Naive thymus-derived CD4-positive, alpha-beta T cell (primary cell): ENCODE measurements around the gene ARL2. TPM values are rescaled to one million over a fixed set of nuclear protein-coding genes. Genes with fewer than 3 reads are reported as not detected.
A peak's percentile ranks its signal among the peaks of the same experiment; 100 is the strongest.

ENCODE experiments used
- ATAC-seq: fragments of 150-1000 bp; cut with Tn5 transposase; 2 replicates; pipeline ENCODE4 v1.10.0; 2021; ENCODE audit warnings: mild to moderate bottlenecking, moderate library complexity
- CTCF ChIA-PET: fragments of 350-600 bp; sonication (Branson Sonifier 250); formaldehyde crosslinking; loops from one replicate; lab custom pipeline; 2021; ENCODE audit warnings: antibody characterized with exemption; lab: Charles Lee
- POLR2A ChIA-PET: fragments of 350-600 bp; sonication (Branson Sonifier 250); formaldehyde crosslinking; loops from one replicate; lab custom pipeline; 2021; ENCODE audit warnings: antibody characterized with exemption, inconsistent platforms; lab: Charles Lee
- DNase-seq, 9 donors: peaks; one replicate each; pipeline versions ENCODE4 v3.0.0 to v3.0.0-alpha.2; 2020 to 2022; ENCODE audit warnings: mixed read lengths in 1 of 9
- H3K27ac ChIP-seq: one replicate; pipeline ENCODE4 v1.7.0; 2013; ENCODE audit warnings: mild to moderate bottlenecking, low read depth, low read length, moderate library complexity
- H3K27me3 ChIP-seq, 2 donors: one replicate each; pipeline ENCODE4 v1.7.0; 2013; ENCODE audit warnings: low read length in 2 of 2, mild to moderate bottlenecking in 2 of 2, moderate library complexity in 2 of 2; ENCODE audit not compliant: control insufficient read depth in 2 of 2, insufficient read depth in 2 of 2
- H3K36me3 ChIP-seq, 3 experiments: 1 replicate in 2 of 3; 2 replicates in 1 of 3; pipeline ENCODE4 v1.7.0; 2013; ENCODE audit warnings: low read length in 3 of 3, mild to moderate bottlenecking in 3 of 3, moderate library complexity in 1 of 3; ENCODE audit not compliant: insufficient read depth in 3 of 3, control insufficient read depth in 2 of 3
- H3K4me1 ChIP-seq, 2 donors: one replicate each; pipeline ENCODE4 v1.7.0; 2013; ENCODE audit warnings: low read length in 2 of 2, mild to moderate bottlenecking in 2 of 2, moderate library complexity in 1 of 2; ENCODE audit not compliant: control insufficient read depth in 2 of 2, insufficient read depth in 2 of 2
- H3K4me3 ChIP-seq: 2 replicates; pipeline ENCODE4 v1.7.0; 2013; ENCODE audit warnings: mild to moderate bottlenecking, low read length
- H3K9me3 ChIP-seq, 3 experiments: 1 replicate in 2 of 3; 2 replicates in 1 of 3; pipeline ENCODE4 v1.7.0; 2013; ENCODE audit warnings: low read length in 3 of 3; ENCODE audit not compliant: control insufficient read depth in 2 of 3
- H3K27ac Mint-ChIP-seq, 9 donors: one replicate each; pipeline ENCODE4 v1.8.0; 2020 to 2022; ENCODE audit warnings: mixed read lengths in 9 of 9, mild to moderate bottlenecking in 8 of 9, moderate library complexity in 5 of 9, inconsistent platforms in 2 of 9
- H3K27me3 Mint-ChIP-seq, 5 donors: one replicate each; pipeline ENCODE4 v1.8.0; 2021 to 2022; ENCODE audit warnings: mixed read lengths in 5 of 5, mild to moderate bottlenecking in 1 of 5
- H3K36me3 Mint-ChIP-seq, 5 donors: one replicate each; pipeline ENCODE4 v1.8.0; 2020 to 2022; ENCODE audit warnings: mixed read lengths in 5 of 5, mild to moderate bottlenecking in 3 of 5, inconsistent platforms in 1 of 5
- H3K4me1 Mint-ChIP-seq, 7 donors: one replicate each; pipeline ENCODE4 v1.8.0; 2020 to 2022; ENCODE audit warnings: mixed read lengths in 7 of 7, mild to moderate bottlenecking in 3 of 7, inconsistent platforms in 1 of 7
- H3K4me3 Mint-ChIP-seq, 10 donors: one replicate each; pipeline ENCODE4 v1.8.0; 2020 to 2022; ENCODE audit warnings: mild to moderate bottlenecking in 10 of 10, mixed read lengths in 10 of 10, moderate library complexity in 6 of 10, inconsistent platforms in 2 of 10
- H3K9me3 Mint-ChIP-seq, 11 donors: one replicate each; pipeline ENCODE4 v1.8.0; 2020 to 2022; ENCODE audit warnings: mixed read lengths in 11 of 11, mild to moderate bottlenecking in 4 of 11, inconsistent platforms in 1 of 11, moderate library complexity in 1 of 11
- intact Hi-C, 2 donors: fragments of 100-400 bp; cut with micrococcal nuclease; formaldehyde crosslinking; loops; one replicate each; pipeline ENCODE4 v1.15.1; 2023
- polyA plus RNA-seq, 2 donors: library from polyadenylated mRNA; unstranded; fragments of 300-500 nt; fragmentation: Illumina TruSeq; gene quantifications; one replicate each; pipeline ENCODE4 v1.2.3, GENCODE V29; 2021
- total RNA-seq, 6 experiments: library from RNA in 5 of 6; stranded (reverse) in 5 of 6; gene quantifications; 1 replicate in 5 of 6; 2 replicates in 1 of 6; pipeline ENCODE4 v1.2.3 and lab custom pipeline; 2021 to 2026

ARL2 gene
- 10 to 100 TPM; 22.6 to 60.8 (median 32.2) TPM for total RNA-seq
- 10 to 100 TPM; 90.0 to 96.1 TPM for polyA plus RNA-seq
- 5.8 reads per million, percentile 26 among the genes with 10 or more reads in this experiment for total RNA-seq (lab: John Stamatoyannopoulos, UW)

GRCh38 chr11:65013888-65014725 lies at the start of gene ARL2:
ARL2 (plus strand) TSS chr11:65014160; CDS start chr11:65014208, 48 bp downstream.
- Histone ChIP-seq H3K27me3 (no peaks in the 10 kb centered on the region), H3K9me3 (no peaks in the 10 kb centered on the region), H3K36me3 (peaks cover 0 to 11% (median 0%) of the 10 kb centered on the region in 3 experiments), H3K4me3 (peak within 1 kb of the TSS; percentile 97), H3K27ac (peak within 1 kb of the TSS; percentile 84), H3K4me1 (peaks cover 4 to 9% of the 10 kb centered on the region in 2 donors)
- peak within 1 kb of the TSS; percentile 89 to 99 (median 96) for H3K27ac Mint-ChIP-seq
- no peaks in the 10 kb centered on the region for H3K9me3 Mint-ChIP-seq
- DNase-seq (peak; percentile 73 to 88 (median 78)), ATAC-seq (peak; percentile 88)
- intact Hi-C loops: loop anchor here (1.0 to 5.0 kb wide), 17 partner anchors 13 to 327 kb away; partner anchors contain the start of genes ATG2A (in 2 of the 2), CDCA5 (in 2 of the 2), PPP2R5B (in 2 of the 2) and SAC3D1 (in 2 of the 2)
- H3K27me3 Mint-ChIP-seq: no peaks in the 10 kb centered on the region
- ChIA-PET POLR2A (interaction anchor here (0.6 to 4.0 kb wide), 18 partner anchors 12 to 270 kb away, joined by 3 to 28 read pairs (median 3); partner anchors contain the start of genes CDCA5, FAU, MRPL49 and PPP2R5B), CTCF (interaction anchor here (0.6 to 2.7 kb wide), 17 partner anchors 10 to 318 kb away, joined by 3 to 10 read pairs (median 3); partner anchors contain the start of genes FAU, MRPL49, SNX15 and ZNHIT2)
- peaks cover 14 to 33% (median 29%) of the 10 kb centered on the region in 7 donors for H3K4me1 Mint-ChIP-seq
- H3K4me3 Mint-ChIP-seq: peak within 1 kb of the TSS; percentile 90 to 95 (median 92)
- H3K36me3 Mint-ChIP-seq: peaks cover 0 to 12% (median 6%) of the 10 kb centered on the region in 5 donors

- peaks cover 0 to 7% of the 10 kb centered on the region in 2 donors for H3K4me1 ChIP-seq
- intact Hi-C loops: no loop called here
- no peaks in the 10 kb centered on the region for H3K27me3 ChIP-seq
- Mint-ChIP-seq H3K4me3 (no peak overlapping the region), H3K4me1 (peaks cover 0 to 19% (median 14%) of the 10 kb centered on the region in 7 donors), H3K9me3 (no peaks in the 10 kb centered on the region), H3K27ac (peak overlapping the region in 2 of 9 donors; percentile 4 to 8), H3K36me3 (no peaks in the 10 kb centered on the region), H3K27me3 (peaks cover 0 to 4% (median 0%) of the 10 kb centered on the region in 5 donors)
- no peaks in the 10 kb centered on the region for H3K36me3 ChIP-seq
- ATAC-seq (no peak), DNase-seq (no peak)
- H3K27ac ChIP-seq: no peak overlapping the region
- CTCF ChIA-PET: no interaction called here
- H3K4me3 ChIP-seq: no peak overlapping the region
- no peaks in the 10 kb centered on the region for H3K9me3 ChIP-seq
- POLR2A ChIA-PET: interaction anchor here (0.6 kb wide), 1 partner anchor 1780 kb away, joined by 3 read pairs; no protein-coding TSS in a partner anchor
These were observed 46.6 kb upstream of the ARL2 start for GRCh38 chr11:64967375-64967774.

GRCh38 chr11:64969209-64969608 lies 44.8 kb upstream of the ARL2 start:
- H3K4me1 ChIP-seq: peaks cover 0 to 8% of the 10 kb centered on the region in 2 donors
- ATAC-seq: no peak
- no peak overlapping the region for H3K4me3 ChIP-seq
- CTCF ChIA-PET: no interaction called here
- DNase-seq: no peak
- POLR2A ChIA-PET: no interaction called here
- no peaks in the 10 kb centered on the region for H3K27me3 Mint-ChIP-seq
- H3K27ac Mint-ChIP-seq: peak overlapping the region in 5 of 9 donors; percentile 1 to 53 (median 48)
- H3K36me3 ChIP-seq: no peaks in the 10 kb centered on the region
- no peaks in the 10 kb centered on the region for H3K27me3 ChIP-seq
- no peaks in the 10 kb centered on the region for H3K9me3 ChIP-seq
- intact Hi-C loops: no loop called here
- no peaks in the 10 kb centered on the region for H3K36me3 Mint-ChIP-seq
- no peaks in the 10 kb centered on the region for H3K9me3 Mint-ChIP-seq
- peak overlapping the region in 1 of 10 donors; percentile 2 for H3K4me3 Mint-ChIP-seq
- H3K27ac ChIP-seq: no peak overlapping the region
- H3K4me1 Mint-ChIP-seq: peaks cover 0 to 19% (median 14%) of the 10 kb centered on the region in 7 donors

GRCh38 chr11:64970731-64971151 lies 43.2 kb upstream of the ARL2 start:
- ChIA-PET CTCF (no interaction called here), POLR2A (no interaction called here)
- intact Hi-C loops: no loop called here
- Mint-ChIP-seq H3K36me3 (no peaks in the 10 kb centered on the region), H3K27ac (peak overlapping the region; percentile 54 to 91 (median 82)), H3K9me3 (no peaks in the 10 kb centered on the region), H3K4me3 (peak overlapping the region; percentile 37 to 87 (median 70)), H3K4me1 (peaks cover 0 to 23% (median 14%) of the 10 kb centered on the region in 7 donors), H3K27me3 (no peaks in the 10 kb centered on the region)
- H3K4me3 ChIP-seq: no peak overlapping the region
- H3K36me3 ChIP-seq: no peaks in the 10 kb centered on the region
- no peaks in the 10 kb centered on the region for H3K27me3 ChIP-seq
- no peak overlapping the region for H3K27ac ChIP-seq
- H3K9me3 ChIP-seq: no peaks in the 10 kb centered on the region
- DNase-seq (peak in 6 of 9 donors; percentile 4 to 47 (median 14)), ATAC-seq (no peak)
- H3K4me1 ChIP-seq: peaks cover 0 to 8% of the 10 kb centered on the region in 2 donors

- H3K27me3 Mint-ChIP-seq: no peaks in the 10 kb centered on the region
- H3K27me3 ChIP-seq: no peaks in the 10 kb centered on the region
- H3K36me3 Mint-ChIP-seq: no peaks in the 10 kb centered on the region
- H3K27ac Mint-ChIP-seq: peak within 1 kb of the TSS; percentile 70 to 91 (median 83)
- H3K4me1 ChIP-seq: peaks cover 0 to 8% of the 10 kb centered on the region in 2 donors
- H3K4me3 Mint-ChIP-seq: peak within 1 kb of the TSS; percentile 60 to 87 (median 78)
- H3K27ac ChIP-seq: peak within 1 kb of the TSS; percentile 63
- DNase-seq (peak; percentile 80 to 92 (median 87)), ATAC-seq (peak; percentile 86)
- no peaks in the 10 kb centered on the region for H3K9me3 Mint-ChIP-seq
- H3K4me1 Mint-ChIP-seq: peaks cover 0 to 23% (median 14%) of the 10 kb centered on the region in 7 donors
- H3K4me3 ChIP-seq: peak within 1 kb of the TSS; percentile 32
- ChIA-PET POLR2A (interaction anchor here (0.9 to 1.9 kb wide), 4 partner anchors 123 to 193 kb away, joined by 3 to 5 read pairs (median 4); partner anchors contain the start of genes FAU, MEN1, MRPL49 and SF1), CTCF (interaction anchor here (0.5 kb wide), 1 partner anchor 269 kb away, joined by 3 read pairs; no protein-coding TSS in a partner anchor)
- intact Hi-C loops: loop anchor here in 1 of 2 donors (1.0 kb wide), 1 partner anchor 47 kb away; the partner anchor contains the start of gene PPP2R5B
- H3K36me3 ChIP-seq: no peaks in the 10 kb centered on the region
- no peaks in the 10 kb centered on the region for H3K9me3 ChIP-seq
These were observed 42.3 kb upstream of the ARL2 start, which contains the start of gene MAJIN for GRCh38 chr11:64971421-64972233. MAJIN (minus strand) TSS chr11:64972108; CDS start chr11:64959405, 12,703 bp downstream.
